ENCODE results near the gene PTPRE.

DNA sequence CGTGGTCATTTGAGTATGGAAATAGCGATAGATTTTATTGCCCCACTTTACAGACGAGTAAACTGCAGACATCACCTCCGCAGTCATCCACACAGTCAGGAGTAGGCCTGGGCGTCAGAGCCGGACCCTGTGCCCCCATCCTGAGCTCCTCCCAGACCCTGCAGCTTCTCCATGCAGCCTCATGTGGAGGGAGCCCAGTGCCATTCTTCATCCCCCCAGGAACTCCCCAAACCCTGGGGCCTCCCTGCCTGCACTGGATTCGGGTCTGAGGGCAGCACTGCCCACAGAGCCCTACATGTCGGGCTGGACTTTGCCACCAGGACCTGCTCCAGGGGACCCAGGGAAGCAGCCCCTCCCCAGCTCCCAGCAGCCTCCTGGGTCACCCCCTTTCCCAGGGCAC lies 118.5 kb downstream of the PTPRE start:
- TF ChIP-seq, protein P1, sequence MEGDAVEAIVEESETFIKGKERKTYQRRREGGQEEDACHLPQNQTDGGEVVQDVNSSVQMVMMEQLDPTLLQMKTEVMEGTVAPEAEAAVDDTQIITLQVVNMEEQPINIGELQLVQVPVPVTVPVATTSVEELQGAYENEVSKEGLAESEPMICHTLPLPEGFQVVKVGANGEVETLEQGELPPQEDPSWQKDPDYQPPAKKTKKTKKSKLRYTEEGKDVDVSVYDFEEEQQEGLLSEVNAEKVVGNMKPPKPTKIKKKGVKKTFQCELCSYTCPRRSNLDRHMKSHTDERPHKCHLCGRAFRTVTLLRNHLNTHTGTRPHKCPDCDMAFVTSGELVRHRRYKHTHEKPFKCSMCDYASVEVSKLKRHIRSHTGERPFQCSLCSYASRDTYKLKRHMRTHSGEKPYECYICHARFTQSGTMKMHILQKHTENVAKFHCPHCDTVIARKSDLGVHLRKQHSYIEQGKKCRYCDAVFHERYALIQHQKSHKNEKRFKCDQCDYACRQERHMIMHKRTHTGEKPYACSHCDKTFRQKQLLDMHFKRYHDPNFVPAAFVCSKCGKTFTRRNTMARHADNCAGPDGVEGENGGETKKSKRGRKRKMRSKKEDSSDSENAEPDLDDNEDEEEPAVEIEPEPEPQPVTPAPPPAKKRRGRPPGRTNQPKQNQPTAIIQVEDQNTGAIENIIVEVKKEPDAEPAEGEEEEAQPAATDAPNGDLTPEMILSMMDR (IDR thresholded peaks at IDR 0.05), result no peak
- TF ChIP-seq EZH2phosphoT487 (IDR thresholded peaks at IDR 0.05), result no peak

All from neural progenitor cell (in vitro differentiated cells).